KOPT-K1 (cell line): ENCODE measurements around the gene FCF1.

Experiments
- H3K27ac ChIP-seq: fragments of 200-600 bp; sonication (generic); 2 replicates; pipeline ENCODE4 v1.5.1; 2016; ENCODE audit warnings: antibody characterized with exemption, mild to moderate bottlenecking, low read depth, low read length; ENCODE audit not compliant: poor library complexity, severe bottlenecking
- H3K36me3 ChIP-seq: fragments of 200-600 bp; sonication (generic); 2 replicates; pipeline ENCODE4 v1.5.1; 2017; ENCODE audit warnings: antibody characterized with exemption, mild to moderate bottlenecking, low read length, moderate library complexity; ENCODE audit not compliant: insufficient read depth
- H3K9me3 ChIP-seq: fragments of 200-600 bp; sonication (generic); 2 replicates; pipeline ENCODE4 v1.5.1; 2017; ENCODE audit warnings: antibody characterized with exemption, low read length, mild to moderate bottlenecking; ENCODE audit not compliant: insufficient read depth, poor library complexity, severe bottlenecking

FCF1 gene

GRCh38 chr14:74712499-74713394, at the start of gene FCF1, which contains the start of gene AREL1:
Gene FCF1, plus strand, starts transcription at chr14:74713144. Its CDS starts 54 bp downstream, at chr14:74713198.
Gene AREL1, minus strand, starts transcription at chr14:74713080. Its CDS starts 27,465 bp downstream, at chr14:74685615.
- no peaks in the 10 kb centered on the region for H3K9me3 ChIP-seq
- H3K36me3 ChIP-seq: peaks cover 31% of the 10 kb centered on the region
- H3K27ac ChIP-seq: peak within 1 kb of the TSS; percentile 65

GRCh38 chr14:74663884-74664283, 49.1 kb upstream of the FCF1 start:
- Histone ChIP-seq H3K9me3 (no peaks in the 10 kb centered on the region), H3K27ac (no peak overlapping the region), H3K36me3 (peaks cover 93% of the 10 kb centered on the region)

- Histone ChIP-seq H3K9me3 (no peaks in the 10 kb centered on the region), H3K36me3 (peaks cover 97% of the 10 kb centered on the region), H3K27ac (no peak overlapping the region)
Observed at GRCh38 chr14:74664717-74665116, 48.2 kb upstream of the FCF1 start.

GRCh38 chr14:74667758-74668157, 45.2 kb upstream of the FCF1 start:
- Histone ChIP-seq H3K9me3 (no peaks in the 10 kb centered on the region), H3K36me3 (peaks cover 97% of the 10 kb centered on the region), H3K27ac (no peak overlapping the region)

GRCh38 chr14:74669256-74669655, 43.7 kb upstream of the FCF1 start:
- Histone ChIP-seq H3K36me3 (peaks cover 97% of the 10 kb centered on the region), H3K9me3 (no peaks in the 10 kb centered on the region), H3K27ac (no peak overlapping the region)

- peaks cover 97% of the 10 kb centered on the region for H3K36me3 ChIP-seq
- H3K27ac ChIP-seq: no peak overlapping the region
- no peaks in the 10 kb centered on the region for H3K9me3 ChIP-seq
Observed at GRCh38 chr14:74669846-74670245, 43.1 kb upstream of the FCF1 start.

- Histone ChIP-seq H3K27ac (no peak overlapping the region), H3K36me3 (peaks cover 98% of the 10 kb centered on the region), H3K9me3 (no peaks in the 10 kb centered on the region)
Observed at GRCh38 chr14:74670726-74671411, 42.1 kb upstream of the FCF1 start.

- no peaks in the 10 kb centered on the region for H3K9me3 ChIP-seq
- H3K36me3 ChIP-seq: peaks cover 98% of the 10 kb centered on the region
- no peak overlapping the region for H3K27ac ChIP-seq
Observed at GRCh38 chr14:74671789-74672188, 41.2 kb upstream of the FCF1 start.

- H3K9me3 ChIP-seq: no peaks in the 10 kb centered on the region
- peaks cover 93% of the 10 kb centered on the region for H3K36me3 ChIP-seq
- no peak overlapping the region for H3K27ac ChIP-seq
Observed at GRCh38 chr14:74673768-74674167, 39.2 kb upstream of the FCF1 start.

- Histone ChIP-seq H3K27ac (no peak overlapping the region), H3K9me3 (no peaks in the 10 kb centered on the region), H3K36me3 (peaks cover 82% of the 10 kb centered on the region)
Observed at GRCh38 chr14:74675219-74675618, 37.7 kb upstream of the FCF1 start.

- Histone ChIP-seq H3K9me3 (no peaks in the 10 kb centered on the region), H3K36me3 (peaks cover 77% of the 10 kb centered on the region), H3K27ac (no peak overlapping the region)
Observed at GRCh38 chr14:74682169-74682952, 30.6 kb upstream of the FCF1 start.

GRCh38 chr14:74683406-74683805, 29.5 kb upstream of the FCF1 start:
- Histone ChIP-seq H3K36me3 (peaks cover 73% of the 10 kb centered on the region), H3K9me3 (no peaks in the 10 kb centered on the region), H3K27ac (peak overlapping the region; percentile 35)

GRCh38 chr14:74684434-74684833, 28.5 kb upstream of the FCF1 start:
- no peaks in the 10 kb centered on the region for H3K9me3 ChIP-seq
- H3K36me3 ChIP-seq: peaks cover 75% of the 10 kb centered on the region
- H3K27ac ChIP-seq: no peak overlapping the region

GRCh38 chr14:74685056-74685455, 27.9 kb upstream of the FCF1 start:
- no peak overlapping the region for H3K27ac ChIP-seq
- H3K9me3 ChIP-seq: no peaks in the 10 kb centered on the region
- peaks cover 82% of the 10 kb centered on the region for H3K36me3 ChIP-seq
